K562 (cell line): ENCODE data around the gene ENTREP1. TPM values are rescaled to one million over a fixed set of nuclear protein-coding genes. Genes with fewer than 3 reads are reported as not detected.

ENCODE experiments used
- ATAC-seq: fragments of 200-7000 bp; cut with Tn5 transposase; 3 replicates; pipeline ENCODE4 v1.9.1; 2020; ENCODE audit warnings: moderate library complexity
- BruUV-seq: library from RNA; stranded (reverse); fragments of 400-500 nt; replicated peaks from 2 replicates; lab custom pipeline; 2021; lab: Mats Ljungman, UMichigan
- CTCF ChIA-PET: fragments of 300-600 bp; formaldehyde crosslinking; extraction: SDS; loops from one replicate; lab custom pipeline; 2021; ENCODE audit warnings: low intra/inter-chr PET ratio; lab: Yijun Ruan, JAX
- POLR2A ChIA-PET: fragments of 300-600, 350-650 bp; sonication (Branson Sonifier 250); formaldehyde crosslinking; extraction: SDS; loops from one replicate; lab custom pipeline; 2021; ENCODE audit warnings: antibody characterized with exemption, inconsistent platforms; lab: Yijun Ruan, JAX
- DNase-seq, 4 experiments: peaks; one replicate each; pipeline versions ENCODE4 v3.0.0 to v3.0.0-alpha.2; 2011 to 2018; ENCODE audit warnings: low spot score in 3 of 4, mixed read lengths in 3 of 4; ENCODE audit errors: extremely low read depth in 1 of 4
- FAIRE-seq: peaks from 2 replicates; lab custom pipeline; 2011; peaks lifted over from hg19 to GRCh38; lab: Jason Lieb, UNC
- H2AFZ ChIP-seq: 2 replicates; pipeline ENCODE4 v1.6.0; 2011; ENCODE audit warnings: low read depth, low read length, control low read depth, inconsistent platforms
- H3K27ac ChIP-seq: fragments of 200-600 bp; 3 replicates; pipeline ENCODE4 v1.8.0; 2011; ENCODE audit warnings: low read depth, mild to moderate bottlenecking, control low read depth, inconsistent platforms, low read length, moderate library complexity, mixed read lengths; ENCODE audit errors: extremely low read depth
- H3K27me3 ChIP-seq, 2 experiments: fragments of 300-600 bp in 1 of 2; 2 replicates in 1 of 2; 3 replicates in 1 of 2; pipeline versions ENCODE4 v1.6.0 to v1.8.0; 2011; ENCODE audit warnings: inconsistent platforms in 2 of 2, low read length in 2 of 2, mild to moderate bottlenecking in 1 of 2, mixed read lengths in 1 of 2, moderate library complexity in 1 of 2; ENCODE audit not compliant: control insufficient read depth in 2 of 2, insufficient read depth in 2 of 2
- H3K36me3 ChIP-seq: fragments of 300-600 bp; 3 replicates; pipeline ENCODE4 v1.8.0; 2011; ENCODE audit warnings: mild to moderate bottlenecking, low read length, inconsistent platforms; ENCODE audit not compliant: control insufficient read depth, insufficient read depth
- H3K4me1 ChIP-seq, 2 experiments: fragments of 200-600 bp in 1 of 2; replicated peaks in 1 of 2; 2 replicates in 1 of 2; 3 replicates in 1 of 2; pipeline versions ENCODE4 v1.5.1 to v1.8.0; 2011; ENCODE audit warnings: inconsistent platforms in 2 of 2, low read length in 2 of 2, mild to moderate bottlenecking in 1 of 2, mixed read lengths in 1 of 2, moderate library complexity in 1 of 2; ENCODE audit not compliant: control insufficient read depth in 2 of 2, insufficient read depth in 2 of 2
- H3K4me2 ChIP-seq: 2 replicates; pipeline ENCODE4 v1.6.1; 2011; ENCODE audit warnings: low read length, control low read depth, inconsistent platforms, mixed read lengths; ENCODE audit not compliant: insufficient read depth
- H3K4me3 ChIP-seq: fragments of 200-600 bp; sonication (generic), shearing (Covaris generic); 2 replicates; pipeline ENCODE4 v1.5.1; 2016; ENCODE audit warnings: control low read depth, inconsistent platforms
- H3K79me2 ChIP-seq: fragments of 200-600 bp; 3 replicates; pipeline ENCODE4 v1.8.0; 2011; ENCODE audit warnings: low read length, inconsistent platforms; ENCODE audit not compliant: control insufficient read depth, insufficient read depth
- H3K9ac ChIP-seq, 2 experiments: 2 replicates each; pipeline versions ENCODE4 v1.6.0 to v1.6.1; 2011; ENCODE audit warnings: low read depth in 2 of 2, low read length in 2 of 2, control low read depth in 1 of 2, inconsistent platforms in 1 of 2, mild to moderate bottlenecking in 1 of 2, mixed read lengths in 1 of 2; ENCODE audit not compliant: insufficient read depth in 1 of 2
- H3K9me1 ChIP-seq: one replicate; pipeline ENCODE4 v1.6.0; 2011; ENCODE audit warnings: inconsistent platforms, mild to moderate bottlenecking, low read length, moderate library complexity; ENCODE audit not compliant: control insufficient read depth, insufficient read depth
- H3K9me3 ChIP-seq: replicated peaks from 2 replicates; pipeline ENCODE4 v1.5.1; 2011; ENCODE audit warnings: low read depth, low read length, inconsistent platforms; ENCODE audit not compliant: control insufficient read depth, insufficient read depth
- H4K20me1 ChIP-seq: replicated peaks from 2 replicates; pipeline ENCODE4 v1.6.1; 2011; ENCODE audit warnings: low read length, inconsistent platforms, mixed read lengths; ENCODE audit not compliant: control insufficient read depth, insufficient read depth
- ASH1L ChIP-seq: fragments of 450-650 bp; IDR thresholded peaks from 2 replicates; pipeline ENCODE4 v1.6.1; 2018; ENCODE audit warnings: borderline replicate concordance, mild to moderate bottlenecking, low read depth; ENCODE audit not compliant: partially characterized antibody
- CTCFL ChIP-seq: IDR thresholded peaks from 2 replicates; pipeline ENCODE4 v1.6.1; 2011; ENCODE audit warnings: borderline replicate concordance, low read depth, mild to moderate bottlenecking, moderate library complexity, low read length; ENCODE audit not compliant: insufficient read depth, poor library complexity, severe bottlenecking
- ETV1 ChIP-seq: fragments of 450-650 bp; conservative IDR thresholded peaks from 2 replicates; pipeline ENCODE4 v1.6.1; 2016; ENCODE audit warnings: missing genetic modification characterization, control low read depth, low read depth, missing compliant biosample characterization
- FUS ChIP-seq: fragments of 200-400 bp; formaldehyde crosslinking; optimal IDR thresholded peaks from 2 replicates; pipeline ENCODE3; 2017; ENCODE audit warnings: low read depth, low read length
- GTF2A2 ChIP-seq: IDR thresholded peaks from 2 replicates; pipeline ENCODE4 v1.6.1; 2016; ENCODE audit warnings: mild to moderate bottlenecking, missing genetic modification characterization, missing compliant biosample characterization
- GTF2E2 ChIP-seq: fragments of 200-800 bp; sonication (Bioruptor generic); IDR thresholded peaks from 2 replicates; pipeline ENCODE4 v1.6.1; 2016; ENCODE audit warnings: missing genetic modification characterization, missing compliant biosample characterization
- HLTF ChIP-seq: fragments of 450-650 bp; IDR thresholded peaks from 2 replicates; pipeline ENCODE4 v1.6.1; 2016
- JUND ChIP-seq, 2 experiments: IDR thresholded peaks; 2 replicates in 1 of 2; 3 replicates in 1 of 2; pipeline ENCODE4 v1.6.1; 2011; ENCODE audit warnings: borderline replicate concordance in 2 of 2, low read depth in 2 of 2, low read length in 2 of 2, improper control_type of control experiment in 1 of 2, missing biosample characterization in 1 of 2, missing genetic modification characterization in 1 of 2, missing genetic modification reagents in 1 of 2
- LCOR ChIP-seq: sonication (generic); formaldehyde crosslinking; IDR thresholded peaks from 2 replicates; pipeline ENCODE4 v1.8.0; 2022; ENCODE audit warnings: mild to moderate bottlenecking, missing genetic modification reagents
- NCOA1 ChIP-seq: fragments of 450-650 bp; IDR thresholded peaks from 2 replicates; pipeline ENCODE4 v1.6.1; 2016; ENCODE audit warnings: low read depth
- NUFIP1 ChIP-seq: fragments of 450-650 bp; IDR thresholded peaks from 2 replicates; pipeline ENCODE4 v1.6.1; 2018; ENCODE audit not compliant: partially characterized antibody
- POLR2H ChIP-seq: IDR thresholded peaks from 2 replicates; pipeline ENCODE4 v1.6.1; 2016; ENCODE audit warnings: missing genetic modification characterization, low read depth, mild to moderate bottlenecking, control low read depth, missing compliant biosample characterization, moderate library complexity
- SMARCE1 ChIP-seq: fragments of 450-650 bp; IDR thresholded peaks from 2 replicates; pipeline ENCODE4 v1.7.1; 2016; ENCODE audit warnings: mild to moderate bottlenecking
- SNIP1 ChIP-seq: fragments of 450-650 bp; IDR thresholded peaks from 2 replicates; pipeline ENCODE4 v1.7.1; 2017; ENCODE audit warnings: low read depth, mild to moderate bottlenecking
- ZNF174 ChIP-seq: fragments of 250-450 bp; sonication (Bioruptor Pico); IDR thresholded peaks from 2 replicates; pipeline ENCODE4 v1.4.0; 2020; ENCODE audit warnings: mild to moderate bottlenecking
- ZNF217 ChIP-seq: sonication (generic); formaldehyde crosslinking; IDR thresholded peaks from 2 replicates; pipeline ENCODE4 v1.8.0; 2022; ENCODE audit warnings: mild to moderate bottlenecking, missing genetic modification reagents
- ZNF280B ChIP-seq: fragments of 250-450 bp; sonication (Bioruptor Pico); IDR thresholded peaks from 2 replicates; pipeline ENCODE4 v1.5.1; 2021; ENCODE audit warnings: mild to moderate bottlenecking
- ZNF436 ChIP-seq: fragments of 250-450, 450-650 bp; sonication (Bioruptor Pico); formaldehyde crosslinking; IDR thresholded peaks from 2 replicates; pipeline ENCODE4 v1.7.0; 2020; ENCODE audit warnings: mild to moderate bottlenecking
- ZNF586 ChIP-seq: fragments of 450-650 bp; formaldehyde crosslinking; conservative IDR thresholded peaks from 2 replicates; pipeline ENCODE4 v1.4.0; 2020; ENCODE audit warnings: mild to moderate bottlenecking, moderate library complexity
- ZNF780A ChIP-seq: fragments of 250-450 bp; sonication (Bioruptor Pico); IDR thresholded peaks from 2 replicates; pipeline ENCODE4 v1.5.0; 2021; ENCODE audit warnings: mild to moderate bottlenecking
- WGBS: fragments of 100-300 bp; shearing (Covaris generic); methylation state at CpG from one replicate; pipeline ENCODE4 v1.1.6; 2016; ENCODE audit warnings: low coverage, mixed read lengths; ENCODE audit not compliant: insufficient coverage; ENCODE audit errors: missing lambda C conversion rate; 5-methylcytosine and 5-hydroxymethylcytosine counted together
- in situ Hi-C: fragments of 300-500 bp; cut with MboI; formaldehyde crosslinking; loops from 4 replicates; pipeline ENCODE4 v1.15.0; 2018; ENCODE audit warnings: inconsistent platforms, mixed read lengths
- intact Hi-C: fragments of 100-400 bp; cut with micrococcal nuclease; formaldehyde crosslinking; loops from 2 replicates; pipeline ENCODE4 v1.14.2; 2022
- polyA plus RNA-seq, 8 experiments: library from polyadenylated mRNA; depleted of rRNA in 4 of 8; stranded (reverse) in 5 of 8; unstranded in 3 of 8; fragments of >200 nt; fragmentation: Nextera tagmentation in 2 of 8; fragmentation: Illumina TruSeq in 1 of 8; extraction: Ambion mirVana in 2 of 8; extraction: Trizol in 1 of 8; gene quantifications; 2 replicates each; pipeline versions ENCODE4 v1.2.1 to v1.2.3, GENCODE V29; 2011 to 2014; ENCODE audit warnings: inconsistent platforms in 1 of 8, missing spikeins in 1 of 8
- total RNA-seq, 7 experiments: library from RNA; depleted of rRNA in 6 of 7; stranded (reverse); fragments of >200 nt in 6 of 7; fragmentation: Illumina TruSeq in 2 of 7; extraction: Trizol in 2 of 7; gene quantifications; 2 replicates each; pipeline versions ENCODE4 v1.2.1 to v1.2.3, GENCODE V29; 2011 to 2021; ENCODE audit warnings: low replicate concordance in 1 of 7

The ENTREP1 gene
- total and polyA plus RNA-seq, 9 of the 15 experiments (the other 6 are each of a cell fraction or from before 2014, with no cell fraction given) = not detected

- ATAC-seq (no peak), DNase-seq (no peak), FAIRE-seq (no peak)
- CTCF ChIA-PET = no interaction called here
- H3K9me3 ChIP-seq = no peaks in the 10 kb centered on the region
- POLR2A ChIA-PET = interaction anchor here (0.6 to 1.0 kb wide), 4 partner anchors 28 to 675 kb away, joined by 3 to 4 read pairs (median 3); no protein-coding TSS in a partner anchor
- WGBS = 0% methylated on average over 2 of the region's 6 CpGs
- H3K4me1 ChIP-seq = no peaks in the 10 kb centered on the region
- H3K9ac ChIP-seq = no peak overlapping the region
- in situ Hi-C loops (no loop called here), intact Hi-C loops (no loop called here)
- H3K36me3 ChIP-seq = no peaks in the 10 kb centered on the region
- no peak for TF ChIP-seq ZNF174 (CRISPR knock-in tag)
- no peak for TF ChIP-seq ZNF217 (CRISPR knock-in tag)
- TF ChIP-seq FUS = no peak
- no peak for TF ChIP-seq CTCFL
- TF ChIP-seq SMARCE1 = no peak
- TF ChIP-seq JUND (IDR thresholded peaks at IDR 0.05; ENCODE audit: borderline replicate concordance, low read depth, low read length) = no peak
- TF ChIP-seq JUND (tag; IDR thresholded peaks at IDR 0.05; ENCODE audit: borderline replicate concordance, low read depth, low read length) = no peak
- TF ChIP-seq ZNF436 (CRISPR knock-in tag) = no peak
- TF ChIP-seq ZNF586 (CRISPR knock-in tag) = no peak
- TF ChIP-seq HLTF = no peak
- no peak for TF ChIP-seq NUFIP1
- TF ChIP-seq GTF2A2 (tag) = no peak
- no peak for TF ChIP-seq LCOR (CRISPR knock-in tag)
- TF ChIP-seq ETV1 (tag) = no peak
- no peak for TF ChIP-seq ASH1L
- TF ChIP-seq SNIP1 = no peak
- no peak for TF ChIP-seq NCOA1
- TF ChIP-seq ZNF280B (CRISPR knock-in tag) = no peak
- TF ChIP-seq GTF2E2 (tag) = no peak
- no peak for TF ChIP-seq POLR2H (tag)
- no peak for TF ChIP-seq ZNF780A
- BruUV-seq = no TSS peak
- H4K20me1 ChIP-seq = no peaks in the 10 kb centered on the region
- no peaks in the 10 kb centered on the region for H3K9me1 ChIP-seq
- no peak overlapping the region for H3K4me2 ChIP-seq
- H3K27me3 ChIP-seq = peaks cover 2 to 27% of the 10 kb centered on the region in 2 experiments; a peak in 3 of 5 replicates
- H3K4me3 ChIP-seq = no peak overlapping the region
- H2AFZ ChIP-seq = no peak overlapping the region
- no peaks in the 10 kb centered on the region for H3K79me2 ChIP-seq
- no peak overlapping the region for H3K27ac ChIP-seq
Measured at GRCh38 chr9:69393425-69393824, 68.4 kb downstream of the ENTREP1 start.
